DND-41 (cell line): ENCODE measurements around the gene RPUSD2.

ENCODE experiments used
- CTCF ChIP-seq: IDR thresholded peaks from 2 replicates; pipeline ENCODE4 v1.5.1; 2012; ENCODE audit warnings: borderline replicate concordance, low read length, moderate library complexity, mild to moderate bottlenecking; ENCODE audit not compliant: poor library complexity, severe bottlenecking; ENCODE audit errors: extremely low read depth
- EZH2 ChIP-seq: IDR thresholded peaks from 3 replicates; pipeline ENCODE4 v1.6.1; 2012; ENCODE audit warnings: borderline replicate concordance, low read depth, mild to moderate bottlenecking, moderate library complexity, low read length, inconsistent platforms; ENCODE audit not compliant: severe bottlenecking

DNA sequence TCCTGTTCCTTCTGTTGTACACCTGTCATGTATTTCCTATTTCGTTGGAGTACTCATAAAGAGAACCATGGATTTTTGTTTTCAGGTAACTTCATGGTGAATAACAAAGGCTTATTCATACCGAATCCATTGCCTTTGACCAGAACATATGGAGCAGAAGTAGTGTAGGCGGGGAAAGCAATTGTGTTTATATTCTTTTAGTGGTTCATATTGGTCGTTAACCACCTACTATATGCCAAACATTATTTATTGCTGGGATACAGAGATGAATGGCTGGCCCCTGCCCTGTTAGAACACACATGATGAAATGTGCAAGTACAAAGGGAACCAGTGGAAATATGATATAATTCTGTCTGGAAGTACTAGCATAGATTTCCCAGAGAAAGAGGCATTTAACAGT is 9.8 kb downstream of the RPUSD2 start:
- TF ChIP-seq EZH2 (no peak), CTCF (no peak)
